Bronchial epithelial cell (primary cell): ENCODE data around the gene MRPL9. TPM values are rescaled to one million over a fixed set of nuclear protein-coding genes. Genes with fewer than 3 reads are reported as not detected.

Experiments
- DNase-seq: peaks from one replicate; pipeline ENCODE4 v3.0.0-alpha.2; 2010; ENCODE audit warnings: low read depth
- FAIRE-seq: peaks from 2 replicates; lab custom pipeline; 2011; peaks lifted over from hg19 to GRCh38; lab: Jason Lieb, UNC
- H3K27me3 ChIP-seq: 2 replicates; pipeline ENCODE4 v1.5.1; 2011; ENCODE audit warnings: low read length; ENCODE audit not compliant: control insufficient read depth, insufficient read depth
- H3K36me3 ChIP-seq: 2 replicates; pipeline ENCODE4 v1.5.1; 2011; ENCODE audit warnings: low read length; ENCODE audit not compliant: control insufficient read depth, insufficient read depth
- H3K4me3 ChIP-seq: 2 replicates; pipeline ENCODE4 v1.5.1; 2011; ENCODE audit warnings: mild to moderate bottlenecking, low read depth, low read length, control low read depth
- total RNA-seq: library from RNA; depleted of rRNA; stranded (reverse); fragments of >200 nt; gene quantifications from 2 replicates; pipeline ENCODE4 v1.2.1, GENCODE V29; 2014
- TF ChIP-seq, protein P1 (sequence below): IDR thresholded peaks from 2 replicates; pipeline ENCODE4 v1.5.1; 2011; ENCODE audit warnings: mild to moderate bottlenecking, moderate library complexity, low read length, control low read depth, inconsistent platforms; ENCODE audit not compliant: insufficient read depth, severe bottlenecking

The MRPL9 gene
- total RNA-seq, result 83.2 and 110 TPM in 2 replicates

DNA sequence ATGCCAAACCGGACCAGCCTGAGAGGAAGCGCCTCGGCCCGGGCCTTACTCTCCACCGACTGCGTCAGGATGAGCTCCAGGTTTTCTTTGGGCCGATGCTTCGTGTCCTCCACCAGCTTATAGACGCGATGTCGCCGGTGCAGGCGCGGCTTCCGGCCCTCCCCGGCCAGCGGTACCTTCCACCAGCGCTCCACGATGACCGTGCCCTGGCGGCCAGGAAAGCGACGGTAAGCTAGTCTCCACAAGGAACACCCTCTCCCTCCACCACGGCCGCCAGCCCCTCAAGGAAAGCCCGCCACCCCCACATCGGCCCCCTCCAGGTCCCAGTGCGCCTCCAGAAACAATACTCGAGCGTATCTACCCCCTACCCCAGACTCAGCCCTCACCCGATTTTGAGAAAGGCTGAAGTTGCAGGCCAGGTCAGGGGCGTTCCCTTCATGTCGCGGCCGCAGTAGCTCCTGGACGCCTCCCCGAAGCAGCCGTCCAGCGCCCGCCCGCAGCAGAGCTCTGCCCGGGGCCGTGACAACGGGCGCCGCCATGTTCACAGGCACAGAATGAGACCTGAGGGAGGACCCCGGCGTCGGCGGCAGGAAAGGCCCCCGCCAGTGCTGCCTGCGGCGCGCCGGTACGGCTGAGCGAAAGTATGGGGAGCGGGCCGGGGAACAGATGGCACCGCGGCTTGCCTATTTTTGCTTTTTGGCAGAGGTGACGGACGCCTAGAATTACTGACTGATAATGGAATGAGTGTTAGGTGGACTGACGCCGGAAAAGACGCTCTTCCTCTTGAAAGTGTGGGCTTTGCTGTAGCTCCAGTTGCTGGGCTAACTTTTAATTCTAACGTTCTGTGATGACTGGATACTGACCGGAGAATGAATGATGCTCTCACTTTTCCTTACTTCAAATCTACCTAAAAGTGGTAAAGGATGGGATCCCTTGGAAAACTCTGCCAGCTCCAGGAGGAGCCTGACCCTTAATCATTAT is at the start of gene MRPL9:
Gene MRPL9 (minus strand): TSS at position 556 of the 981 bp plus-strand sequence. CDS start 17 bp downstream, at position 539.
- FAIRE-seq (no peak), DNase-seq (peak; percentile 48)
- H3K36me3 ChIP-seq, result peaks cover 6% of the 10 kb centered on the region
- H3K27me3 ChIP-seq, result no peaks in the 10 kb centered on the region
- TF ChIP-seq, protein P1, sequence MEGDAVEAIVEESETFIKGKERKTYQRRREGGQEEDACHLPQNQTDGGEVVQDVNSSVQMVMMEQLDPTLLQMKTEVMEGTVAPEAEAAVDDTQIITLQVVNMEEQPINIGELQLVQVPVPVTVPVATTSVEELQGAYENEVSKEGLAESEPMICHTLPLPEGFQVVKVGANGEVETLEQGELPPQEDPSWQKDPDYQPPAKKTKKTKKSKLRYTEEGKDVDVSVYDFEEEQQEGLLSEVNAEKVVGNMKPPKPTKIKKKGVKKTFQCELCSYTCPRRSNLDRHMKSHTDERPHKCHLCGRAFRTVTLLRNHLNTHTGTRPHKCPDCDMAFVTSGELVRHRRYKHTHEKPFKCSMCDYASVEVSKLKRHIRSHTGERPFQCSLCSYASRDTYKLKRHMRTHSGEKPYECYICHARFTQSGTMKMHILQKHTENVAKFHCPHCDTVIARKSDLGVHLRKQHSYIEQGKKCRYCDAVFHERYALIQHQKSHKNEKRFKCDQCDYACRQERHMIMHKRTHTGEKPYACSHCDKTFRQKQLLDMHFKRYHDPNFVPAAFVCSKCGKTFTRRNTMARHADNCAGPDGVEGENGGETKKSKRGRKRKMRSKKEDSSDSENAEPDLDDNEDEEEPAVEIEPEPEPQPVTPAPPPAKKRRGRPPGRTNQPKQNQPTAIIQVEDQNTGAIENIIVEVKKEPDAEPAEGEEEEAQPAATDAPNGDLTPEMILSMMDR, result no peak
- peak within 1 kb of the TSS; percentile 70 for H3K4me3 ChIP-seq

DNA sequence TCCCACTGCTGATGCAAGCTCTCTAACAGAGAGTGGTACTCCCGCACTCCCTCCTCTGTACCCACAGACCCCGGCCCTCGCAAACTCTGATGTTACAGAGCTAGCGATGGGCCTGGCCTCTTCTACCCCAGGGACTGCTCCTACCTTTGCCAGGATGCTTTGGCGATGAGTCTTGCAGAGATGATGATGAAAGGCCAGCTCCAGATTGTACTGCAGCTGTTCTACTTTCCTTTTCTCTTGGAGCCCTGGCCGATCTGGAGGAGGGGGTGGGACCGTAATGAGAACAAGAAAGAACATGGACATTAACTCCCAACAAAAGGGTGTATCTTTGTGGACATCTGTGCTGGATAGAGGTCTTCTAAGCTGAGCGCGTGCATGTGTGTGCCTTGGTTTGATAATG is 47.9 kb upstream of the MRPL9 start:
- FAIRE-seq, result no peak

GRCh38 chr1:151809985-151810556 is 46.8 kb upstream of the MRPL9 start:
- Histone ChIP-seq H3K4me3 (no peak overlapping the region), H3K27me3 (peaks cover 16% of the 10 kb centered on the region), H3K36me3 (no peaks in the 10 kb centered on the region)
- FAIRE-seq (no peak), DNase-seq (no peak)
- TF ChIP-seq, protein P1, result no peak

More for the DNA sequence above, 47.9 kb upstream of the MRPL9 start:
- H3K27me3 ChIP-seq, result peaks cover 12% of the 10 kb centered on the region
- H3K4me3 ChIP-seq, result no peak overlapping the region
- TF ChIP-seq, protein P1, result no peak
- no peaks in the 10 kb centered on the region for H3K36me3 ChIP-seq
- DNase-seq, result no peak

DNA sequence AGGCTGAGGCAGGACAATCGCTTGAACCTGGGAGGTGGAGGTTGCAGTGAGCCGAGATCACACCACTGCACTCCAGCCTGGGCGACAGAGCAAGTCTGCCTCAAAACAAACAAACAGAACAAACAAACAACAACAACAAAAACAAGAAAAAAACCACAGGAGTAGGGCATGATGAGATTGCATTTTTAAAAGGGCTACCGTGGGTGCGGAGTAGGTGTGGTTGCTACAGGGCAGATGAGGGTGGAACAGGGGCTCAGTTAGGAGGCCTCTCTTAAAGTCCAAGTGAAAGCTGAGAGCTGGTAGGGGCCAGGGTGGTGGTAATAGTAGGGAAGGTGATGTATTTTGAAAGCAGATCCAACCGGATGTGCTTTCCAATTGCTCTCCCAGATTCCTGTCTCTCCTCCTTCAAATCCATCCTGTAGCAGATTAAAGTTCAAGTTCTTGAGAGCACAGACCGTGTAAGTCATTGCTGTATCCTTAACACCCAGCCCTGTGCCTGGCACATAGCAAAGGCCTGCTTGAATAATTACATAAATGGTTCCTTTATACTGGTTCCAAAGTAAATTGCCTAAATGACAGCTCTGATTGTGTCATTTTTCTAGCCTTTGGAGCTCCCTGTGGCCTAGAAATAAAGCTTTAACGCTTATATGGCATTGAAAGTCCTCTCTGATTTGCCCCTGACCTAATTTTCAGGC is 46.1 kb upstream of the MRPL9 start:
- Histone ChIP-seq H3K4me3 (no peak overlapping the region), H3K36me3 (no peaks in the 10 kb centered on the region), H3K27me3 (peaks cover 14% of the 10 kb centered on the region)
- TF ChIP-seq, protein P1, result no peak
- DNase-seq (no peak), FAIRE-seq (no peak)

- Histone ChIP-seq H3K4me3 (no peak overlapping the region), H3K36me3 (no peaks in the 10 kb centered on the region), H3K27me3 (peaks cover 13% of the 10 kb centered on the region)
- DNase-seq, result no peak
- peak; percentile 85 for FAIRE-seq
- TF ChIP-seq, protein P1, result no peak
Observed at GRCh38 chr1:151807766-151808165, 44.5 kb upstream of the MRPL9 start.
